Subcutaneous abdominal adipose tissue (tissue), 5 donors: ENCODE measurements around the gene ALK.

Source experiments
- H3K27ac ChIP-seq: one replicate; pipeline ENCODE4 v1.7.0; 2013; ENCODE audit warnings: low read depth, mild to moderate bottlenecking, inconsistent platforms, low read length, moderate library complexity
- H3K27me3 ChIP-seq, 5 donors: one replicate each; pipeline ENCODE4 v1.7.0; 2013; ENCODE audit warnings: low read length in 5 of 5, inconsistent platforms in 1 of 5; ENCODE audit not compliant: control insufficient read depth in 5 of 5, insufficient read depth in 4 of 5
- H3K36me3 ChIP-seq, 5 donors: one replicate each; pipeline ENCODE4 v1.7.0; 2013; ENCODE audit warnings: low read length in 5 of 5; ENCODE audit not compliant: control insufficient read depth in 5 of 5, insufficient read depth in 5 of 5
- H3K4me1 ChIP-seq, 5 donors: one replicate each; pipeline ENCODE4 v1.7.0; 2013; ENCODE audit warnings: low read length in 5 of 5, mild to moderate bottlenecking in 3 of 5, moderate library complexity in 1 of 5; ENCODE audit not compliant: control insufficient read depth in 5 of 5, insufficient read depth in 5 of 5
- H3K4me3 ChIP-seq, 5 donors: one replicate each; pipeline ENCODE4 v1.7.0; 2013; ENCODE audit warnings: low read length in 5 of 5, low read depth in 1 of 5
- H3K9ac ChIP-seq, 5 donors: one replicate each; pipeline ENCODE4 v1.7.0; 2013; ENCODE audit warnings: low read length in 5 of 5, mild to moderate bottlenecking in 4 of 5, moderate library complexity in 3 of 5
- H3K9me3 ChIP-seq, 5 donors: one replicate each; pipeline ENCODE4 v1.7.0; 2013; ENCODE audit warnings: low read length in 5 of 5; ENCODE audit not compliant: control insufficient read depth in 5 of 5
- donor health status: healthy.
- donor health status: healthy.
- donor health status: healthy.
- donor health status: healthy.
- donor health status: healthy.

The ALK gene

DNA sequence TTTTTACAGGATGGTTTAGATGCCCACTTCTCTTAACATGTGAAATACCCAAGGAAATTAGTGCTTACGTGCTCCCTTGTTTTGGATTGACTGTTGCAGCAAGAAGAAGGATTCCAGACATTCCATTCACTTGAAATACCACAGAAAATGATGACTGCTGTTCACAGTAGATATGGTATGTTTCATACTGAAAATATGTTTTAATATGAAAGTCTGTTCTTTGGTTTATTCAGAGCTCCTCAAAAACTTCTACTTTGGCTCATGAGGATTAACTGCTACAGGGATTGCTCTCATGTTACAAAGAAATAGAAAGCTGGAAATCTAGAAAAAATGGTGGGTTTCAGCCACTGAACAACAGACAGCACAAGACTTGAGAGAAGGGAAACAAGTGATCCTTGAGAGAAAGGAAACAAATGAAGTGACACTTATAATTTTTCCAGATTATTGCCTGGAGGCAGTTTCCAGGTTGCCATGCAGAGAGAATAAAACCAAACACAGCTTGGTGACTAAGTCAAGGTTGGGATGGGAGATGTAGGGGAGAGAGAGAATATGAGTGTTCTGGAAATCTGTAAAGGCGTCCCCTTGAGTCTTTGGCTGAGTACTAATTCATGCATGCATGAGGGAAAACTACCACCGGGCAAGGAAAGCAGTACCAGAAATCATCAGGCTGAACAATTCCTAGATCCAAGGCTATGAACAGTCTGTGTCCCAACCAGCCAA is 458.0 kb downstream of the ALK start:
- no peaks in the 10 kb centered on the region for H3K36me3 ChIP-seq
- H3K27me3 ChIP-seq = no peaks in the 10 kb centered on the region
- peaks cover 0 to 8% (median 2%) of the 10 kb centered on the region in 5 donors for H3K4me1 ChIP-seq
- no peak overlapping the region for H3K9ac ChIP-seq
- no peaks in the 10 kb centered on the region for H3K9me3 ChIP-seq
- H3K4me3 ChIP-seq = no peak overlapping the region
- no peak overlapping the region for H3K27ac ChIP-seq

- Histone ChIP-seq H3K9ac (no peak overlapping the region), H3K27me3 (no peaks in the 10 kb centered on the region), H3K9me3 (no peaks in the 10 kb centered on the region), H3K4me1 (peaks cover 0 to 8% (median 2%) of the 10 kb centered on the region in 5 donors), H3K36me3 (no peaks in the 10 kb centered on the region), H3K27ac (no peak overlapping the region), H3K4me3 (no peak overlapping the region)
Observed at GRCh38 chr2:29462293-29462692, 459.1 kb downstream of the ALK start.

DNA sequence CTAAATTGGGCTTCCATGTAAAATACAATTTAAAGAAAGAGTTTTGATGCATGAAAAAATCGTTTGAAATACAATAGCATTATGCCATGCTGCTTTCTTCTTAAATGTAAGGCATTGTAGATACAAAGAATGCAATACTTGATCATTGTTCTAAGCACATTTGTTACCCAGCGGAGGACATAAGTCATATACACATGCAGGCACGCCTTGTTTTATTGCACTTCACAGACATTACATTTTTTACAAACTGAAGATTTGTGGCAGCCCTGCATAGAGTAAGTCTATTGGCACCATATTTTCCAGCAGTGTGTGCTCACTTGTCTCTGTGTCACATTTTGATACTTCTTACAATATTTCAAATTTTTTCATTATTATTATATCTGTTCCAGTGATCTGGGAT is 461.2 kb downstream of the ALK start:
- H3K4me1 ChIP-seq = peaks cover 0 to 20% (median 6%) of the 10 kb centered on the region in 5 donors
- H3K9me3 ChIP-seq = no peaks in the 10 kb centered on the region
- H3K9ac ChIP-seq = no peak overlapping the region
- no peak overlapping the region for H3K4me3 ChIP-seq
- H3K27me3 ChIP-seq = no peaks in the 10 kb centered on the region
- no peak overlapping the region for H3K27ac ChIP-seq
- no peaks in the 10 kb centered on the region for H3K36me3 ChIP-seq

- no peaks in the 10 kb centered on the region for H3K27me3 ChIP-seq
- no peaks in the 10 kb centered on the region for H3K36me3 ChIP-seq
- no peak overlapping the region for H3K4me3 ChIP-seq
- H3K9me3 ChIP-seq = no peaks in the 10 kb centered on the region
- no peak overlapping the region for H3K9ac ChIP-seq
- H3K27ac ChIP-seq = no peak overlapping the region
- H3K4me1 ChIP-seq = peaks cover 0 to 23% (median 6%) of the 10 kb centered on the region in 5 donors
Observed at GRCh38 chr2:29459445-29460179, 461.8 kb downstream of the ALK start.

DNA sequence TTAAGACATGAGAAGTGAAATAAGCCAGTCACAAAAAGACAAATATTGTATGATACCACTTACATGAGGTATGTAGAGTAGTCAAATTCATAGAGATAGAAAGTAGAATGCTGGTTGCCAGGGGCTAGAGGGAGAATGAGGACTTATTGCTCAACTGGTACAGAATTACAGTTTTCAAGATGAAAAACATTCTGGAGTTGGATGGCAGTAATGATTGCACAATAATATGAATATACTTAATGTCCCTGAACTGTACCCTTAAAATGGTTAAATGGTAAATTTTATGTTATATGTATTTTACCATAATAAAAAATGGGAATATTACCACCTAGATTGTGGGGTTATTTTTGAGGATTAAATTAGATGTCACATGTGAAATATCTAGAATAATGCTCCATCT is 465.0 kb downstream of the ALK start:
- Histone ChIP-seq H3K4me3 (no peak overlapping the region), H3K9me3 (no peaks in the 10 kb centered on the region), H3K9ac (no peak overlapping the region), H3K27ac (no peak overlapping the region), H3K36me3 (no peaks in the 10 kb centered on the region), H3K4me1 (peaks cover 0 to 15% (median 6%) of the 10 kb centered on the region in 5 donors), H3K27me3 (no peaks in the 10 kb centered on the region)

DNA sequence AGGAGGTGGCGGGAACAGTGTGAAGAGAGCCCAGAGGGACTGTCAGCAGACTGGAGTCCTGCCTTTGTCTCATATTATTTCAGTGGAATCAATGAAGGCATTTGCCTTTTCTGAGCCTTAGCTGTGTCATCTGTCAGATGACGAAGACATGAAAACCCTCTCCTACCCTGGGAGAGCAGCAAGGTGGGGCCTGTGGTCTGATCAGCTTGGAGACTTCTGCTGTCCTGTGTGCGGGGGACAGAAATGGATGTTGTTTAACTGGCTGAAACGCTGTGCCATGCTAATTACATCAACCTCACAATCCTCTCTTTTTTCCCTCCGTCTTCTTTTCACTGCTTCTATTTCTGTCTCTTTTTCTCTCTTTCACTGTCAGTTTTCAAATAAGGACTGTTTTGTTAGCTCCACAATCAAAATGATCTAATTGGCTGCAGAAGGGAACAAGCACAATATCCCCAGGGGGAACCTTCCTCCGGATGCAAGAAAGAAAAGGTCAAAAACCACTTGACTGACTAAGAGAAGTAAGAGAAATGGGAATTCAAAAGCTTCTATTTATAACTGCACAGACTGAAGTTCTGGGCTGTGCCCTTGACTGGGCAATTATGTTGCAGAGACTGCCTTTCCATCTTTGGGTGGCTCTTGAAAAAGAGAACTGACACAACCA is 466.1 kb downstream of the ALK start:
- Histone ChIP-seq H3K27me3 (no peaks in the 10 kb centered on the region), H3K4me3 (no peak overlapping the region), H3K9me3 (no peaks in the 10 kb centered on the region), H3K9ac (no peak overlapping the region), H3K36me3 (no peaks in the 10 kb centered on the region), H3K4me1 (peaks cover 0 to 15% (median 6%) of the 10 kb centered on the region in 5 donors), H3K27ac (no peak overlapping the region)

- Histone ChIP-seq H3K4me3 (no peak overlapping the region), H3K9ac (no peak overlapping the region), H3K36me3 (no peaks in the 10 kb centered on the region), H3K27ac (no peak overlapping the region), H3K4me1 (peaks cover 0 to 19% (median 6%) of the 10 kb centered on the region in 5 donors), H3K9me3 (no peaks in the 10 kb centered on the region), H3K27me3 (no peaks in the 10 kb centered on the region)
Observed at GRCh38 chr2:29452036-29452435, 469.4 kb downstream of the ALK start.

- Histone ChIP-seq H3K9ac (no peak overlapping the region), H3K9me3 (no peaks in the 10 kb centered on the region), H3K4me1 (peaks cover 0 to 12% (median 3%) of the 10 kb centered on the region in 5 donors), H3K27me3 (no peaks in the 10 kb centered on the region), H3K27ac (no peak overlapping the region), H3K36me3 (no peaks in the 10 kb centered on the region), H3K4me3 (no peak overlapping the region)
Observed at GRCh38 chr2:29450596-29451222, 470.7 kb downstream of the ALK start.

GRCh38 chr2:29449499-29449898 is 471.9 kb downstream of the ALK start:
- no peak overlapping the region for H3K9ac ChIP-seq
- H3K4me1 ChIP-seq = peaks cover 0 to 4% (median 0%) of the 10 kb centered on the region in 5 donors
- H3K27ac ChIP-seq = no peak overlapping the region
- H3K27me3 ChIP-seq = no peaks in the 10 kb centered on the region
- H3K9me3 ChIP-seq = no peaks in the 10 kb centered on the region
- no peak overlapping the region for H3K4me3 ChIP-seq
- no peaks in the 10 kb centered on the region for H3K36me3 ChIP-seq
